NCI-H1417 (cell line): Measurements from ENCODE around the gene REXO1.

Source experiments
- DNase-seq, 3 experiments: peaks; one replicate each; lab custom pipeline; 2025; lab: John Stamatoyannopoulos, UW

Gene REXO1

DNA sequence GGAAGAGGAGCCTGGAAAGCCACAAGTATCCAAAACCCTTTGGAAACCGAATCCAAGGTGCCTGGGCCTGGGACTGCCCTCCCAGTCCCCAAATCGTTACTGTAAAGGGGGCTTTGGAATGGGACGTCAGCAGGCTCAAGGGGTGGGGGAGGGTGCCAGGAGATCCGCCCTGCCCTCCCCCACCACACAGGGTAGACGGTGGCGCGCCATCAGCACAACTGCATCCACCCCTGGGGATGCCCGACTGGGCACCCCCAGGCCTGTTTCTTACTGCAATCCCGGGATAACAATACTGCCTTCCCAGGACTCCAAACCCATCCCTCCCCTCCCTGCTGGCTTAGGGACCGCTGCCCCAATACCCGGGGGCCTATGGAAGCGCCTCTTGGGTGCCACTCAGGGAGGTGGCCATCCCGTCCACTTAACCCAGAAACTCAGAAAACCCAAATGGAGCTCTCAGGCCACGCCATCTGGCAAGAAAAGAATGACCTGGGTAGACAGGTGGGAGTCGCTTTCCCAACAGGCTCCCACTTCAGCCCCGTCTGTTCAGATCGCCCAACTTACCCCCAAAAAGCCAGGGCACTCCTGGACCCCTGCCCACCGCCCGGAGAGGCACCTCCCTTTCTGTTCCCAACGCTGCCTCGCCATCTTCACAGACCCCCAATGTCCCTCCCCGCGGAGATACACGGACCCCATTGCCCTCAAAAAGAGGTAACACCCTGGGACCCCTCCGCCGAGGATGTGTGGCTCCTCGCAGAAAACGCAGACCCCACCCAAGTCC is 12.7 kb upstream of the REXO1 start:
- no peak for DNase-seq

DNA sequence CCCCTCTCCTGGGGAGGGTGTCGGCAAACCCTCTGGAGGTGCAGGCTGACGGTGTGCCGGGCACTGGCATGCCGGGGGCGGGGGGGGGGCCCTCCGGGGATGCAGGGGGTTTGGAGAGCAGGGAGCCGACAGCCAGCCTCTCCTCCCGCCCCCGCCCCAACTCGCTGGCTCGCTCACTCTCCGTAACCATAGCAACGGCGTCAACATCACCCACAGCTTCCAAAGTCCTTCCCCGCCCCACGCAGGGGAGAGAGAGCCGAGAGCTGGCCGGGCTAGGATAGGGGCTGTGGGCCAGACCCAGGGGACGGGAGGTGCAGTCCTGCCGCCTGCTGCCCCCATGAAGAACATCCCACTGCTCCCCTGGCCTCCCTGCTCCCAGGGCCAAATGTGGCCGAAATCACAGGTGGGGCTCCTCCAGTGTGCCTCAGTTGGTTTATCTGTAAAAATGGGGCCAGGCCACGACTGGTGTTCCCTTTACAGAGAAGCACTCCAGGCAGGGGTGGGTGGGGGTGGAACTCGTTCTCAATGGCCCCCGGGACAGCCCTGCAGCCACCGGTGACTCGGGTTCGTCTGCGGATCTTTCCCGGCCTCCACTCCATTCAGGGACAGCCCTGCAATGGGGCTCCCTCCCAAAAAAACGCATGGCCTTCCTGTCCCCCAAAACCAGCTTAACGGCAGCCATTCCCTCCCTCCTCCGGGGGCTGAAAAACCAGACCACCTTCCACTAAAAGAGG is 11.9 kb upstream of the REXO1 start:
- DNase-seq, result peak; percentile 11 to 83 (median 65)

DNA sequence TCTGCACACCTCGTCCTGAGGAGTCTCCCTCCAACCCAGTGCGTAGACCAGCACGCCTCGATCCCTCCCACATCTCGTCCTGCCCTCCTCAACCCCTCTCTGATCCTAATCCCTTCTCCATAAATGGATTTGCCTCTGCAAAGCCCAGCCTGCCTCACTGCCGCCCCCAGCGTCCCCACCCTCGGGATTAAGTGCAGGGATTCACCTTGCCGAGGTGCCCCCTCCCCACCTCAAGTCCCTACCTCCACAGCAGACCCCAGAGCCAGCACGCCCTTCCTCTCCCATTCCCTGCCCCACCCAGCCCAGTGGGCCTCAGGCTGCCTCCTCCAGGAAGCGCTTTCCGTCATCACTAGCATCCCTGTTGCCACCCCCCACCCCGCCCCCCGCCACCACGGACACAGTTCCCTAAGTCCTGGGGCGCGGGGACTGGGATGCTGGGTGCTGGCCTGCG is 11.1 kb upstream of the REXO1 start:
- no peak for DNase-seq

DNA sequence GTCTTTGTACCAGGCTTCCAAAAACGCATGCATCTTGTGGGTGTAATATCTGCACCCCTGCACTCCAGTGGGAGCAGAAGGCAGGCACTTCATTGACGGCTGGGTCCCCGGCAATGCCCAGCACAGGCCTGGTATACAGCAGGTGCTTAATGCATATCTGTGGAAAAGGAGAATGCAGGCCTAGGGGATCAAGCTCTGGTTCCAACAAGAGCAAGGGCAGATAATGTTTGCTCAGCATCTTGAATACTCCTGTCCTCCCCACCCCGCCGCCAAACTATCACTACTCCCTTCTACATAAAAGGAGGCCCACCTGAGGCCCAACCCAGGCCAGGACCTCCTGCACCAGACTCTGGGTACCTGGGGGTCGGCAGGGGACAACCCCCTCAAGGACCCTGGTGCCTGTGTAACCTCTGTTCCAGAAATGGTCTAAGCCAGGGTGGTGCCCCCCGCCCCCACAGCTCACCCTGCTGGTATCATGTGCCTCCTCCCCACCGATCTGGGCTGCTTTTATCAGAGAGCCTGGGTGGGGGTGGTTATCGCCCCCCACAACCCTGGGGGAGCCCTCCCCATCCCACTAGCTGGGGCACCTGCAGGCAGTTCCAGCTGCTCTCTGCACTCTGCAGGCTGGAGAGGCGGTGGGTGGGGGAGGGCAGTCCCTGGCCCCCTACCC is 10.3 kb upstream of the REXO1 start:
- DNase-seq, result no peak

DNA sequence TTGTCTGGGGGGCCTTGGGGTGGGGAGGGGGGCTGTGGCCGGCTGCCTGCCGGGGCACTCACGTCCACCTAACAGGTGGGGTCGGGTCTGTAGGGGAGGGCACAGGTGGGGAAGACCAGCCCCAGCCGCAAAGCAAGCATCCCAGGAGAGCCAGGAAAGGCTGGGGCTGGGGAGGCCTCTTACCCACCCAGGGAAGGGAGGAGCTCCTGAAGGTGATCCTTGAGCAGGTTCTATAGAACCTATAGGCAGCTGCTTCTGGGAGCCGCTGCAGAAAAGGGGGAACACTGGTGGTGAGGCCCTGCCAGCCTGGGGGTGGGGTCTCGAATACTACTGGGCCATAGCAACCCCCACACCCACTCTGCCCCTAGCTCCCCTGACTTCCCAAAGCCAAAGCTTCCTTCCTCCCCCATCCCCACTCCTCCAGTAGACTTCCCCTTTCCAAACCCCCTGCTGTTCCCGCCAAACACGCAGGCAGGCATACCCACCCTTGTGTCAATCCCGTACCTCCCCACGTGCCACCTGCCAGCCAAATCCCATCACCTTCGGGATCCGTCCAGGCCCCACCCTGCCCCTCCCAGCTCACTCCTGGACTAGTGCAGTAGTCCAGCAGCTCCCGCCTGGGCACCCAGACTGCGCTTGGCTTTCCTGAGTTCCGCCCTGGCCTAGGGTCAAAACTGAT is 9.5 kb upstream of the REXO1 start:
- no peak for DNase-seq

DNA sequence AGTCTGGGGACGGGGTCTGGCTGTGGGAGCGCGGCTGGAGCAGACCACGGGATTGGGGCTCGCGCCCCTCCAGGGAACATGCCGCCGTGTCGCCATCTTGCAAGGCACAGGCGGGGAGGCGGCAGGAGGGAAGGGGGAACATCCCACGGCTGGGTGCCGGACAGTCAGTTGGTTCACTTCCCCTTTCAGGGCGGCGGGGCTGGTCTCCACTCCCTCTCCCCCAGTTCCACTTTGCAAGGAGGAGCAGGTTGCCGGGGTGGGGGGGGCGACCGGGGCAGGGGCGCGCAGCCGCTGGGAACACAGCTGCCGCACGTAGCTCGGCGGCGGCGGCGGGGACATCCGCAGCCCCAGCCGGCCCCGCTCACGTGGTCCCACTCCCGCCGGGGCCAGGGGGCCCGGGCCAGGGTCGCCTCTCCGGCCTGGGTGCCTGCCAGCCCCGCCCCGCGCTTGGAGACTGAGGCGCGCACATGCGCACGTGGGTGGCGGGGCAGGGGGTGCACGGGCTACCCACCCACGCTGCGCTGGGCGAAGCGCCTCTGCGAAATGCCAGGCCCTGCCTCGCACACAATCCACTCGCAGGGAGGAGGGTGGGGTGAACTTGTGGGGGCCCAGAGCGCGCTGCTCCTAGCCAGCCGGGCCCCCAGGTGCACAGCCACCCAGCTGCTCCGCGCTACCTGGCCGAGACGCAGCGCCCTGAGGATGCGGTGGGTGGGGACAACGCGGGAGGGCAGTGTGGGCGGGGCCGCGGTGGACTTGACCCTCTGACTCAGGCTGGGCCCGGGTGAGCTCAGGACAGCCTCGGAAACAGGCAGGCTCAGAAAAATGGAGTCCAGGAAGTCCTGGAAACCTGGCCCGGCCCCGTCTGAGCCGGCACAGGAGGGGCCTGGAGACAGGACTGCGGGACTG is 8.7 kb upstream of the REXO1 start:
- DNase-seq, result peak in 1 of 3 experiments; percentile 28

DNA sequence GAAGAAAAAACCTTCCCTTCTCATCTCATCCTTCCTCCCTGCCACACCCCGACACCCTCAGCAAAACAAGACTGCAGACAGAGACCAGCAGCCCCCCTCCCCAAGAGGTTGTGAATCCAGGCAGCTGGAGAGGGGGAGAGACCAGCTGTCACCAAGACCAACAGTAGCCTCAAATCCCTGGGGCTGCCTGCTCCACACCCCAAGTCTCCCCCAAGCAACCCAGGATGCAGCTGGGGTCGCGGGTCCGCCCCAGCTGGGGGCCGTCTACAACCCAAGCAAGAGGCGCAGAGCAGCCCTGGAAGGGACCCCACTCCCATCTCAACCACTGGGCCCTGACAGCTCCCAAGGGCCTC is 8.0 kb upstream of the REXO1 start:
- no peak for DNase-seq

DNA sequence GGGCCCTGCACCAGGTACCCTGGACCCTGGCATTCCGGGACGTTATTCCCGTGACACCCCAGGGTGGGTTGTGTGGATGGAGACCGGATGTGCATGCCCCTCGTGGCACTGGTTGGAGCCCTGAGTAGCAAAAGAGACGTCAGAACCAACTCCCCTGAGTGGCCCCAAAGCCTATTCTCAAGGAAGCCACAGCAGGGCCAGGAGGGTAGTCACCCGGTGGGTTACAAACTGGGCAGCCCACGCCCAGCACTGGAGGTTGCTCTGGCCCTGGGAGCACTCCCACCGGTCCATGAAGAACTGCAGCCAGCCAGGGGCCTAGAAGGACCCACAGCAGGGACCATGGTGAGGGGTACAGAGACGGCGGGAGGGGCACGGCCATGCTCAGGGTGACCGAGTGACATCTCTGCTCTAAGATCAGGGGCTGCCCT is 7.6 kb upstream of the REXO1 start:
- no peak for DNase-seq

DNA sequence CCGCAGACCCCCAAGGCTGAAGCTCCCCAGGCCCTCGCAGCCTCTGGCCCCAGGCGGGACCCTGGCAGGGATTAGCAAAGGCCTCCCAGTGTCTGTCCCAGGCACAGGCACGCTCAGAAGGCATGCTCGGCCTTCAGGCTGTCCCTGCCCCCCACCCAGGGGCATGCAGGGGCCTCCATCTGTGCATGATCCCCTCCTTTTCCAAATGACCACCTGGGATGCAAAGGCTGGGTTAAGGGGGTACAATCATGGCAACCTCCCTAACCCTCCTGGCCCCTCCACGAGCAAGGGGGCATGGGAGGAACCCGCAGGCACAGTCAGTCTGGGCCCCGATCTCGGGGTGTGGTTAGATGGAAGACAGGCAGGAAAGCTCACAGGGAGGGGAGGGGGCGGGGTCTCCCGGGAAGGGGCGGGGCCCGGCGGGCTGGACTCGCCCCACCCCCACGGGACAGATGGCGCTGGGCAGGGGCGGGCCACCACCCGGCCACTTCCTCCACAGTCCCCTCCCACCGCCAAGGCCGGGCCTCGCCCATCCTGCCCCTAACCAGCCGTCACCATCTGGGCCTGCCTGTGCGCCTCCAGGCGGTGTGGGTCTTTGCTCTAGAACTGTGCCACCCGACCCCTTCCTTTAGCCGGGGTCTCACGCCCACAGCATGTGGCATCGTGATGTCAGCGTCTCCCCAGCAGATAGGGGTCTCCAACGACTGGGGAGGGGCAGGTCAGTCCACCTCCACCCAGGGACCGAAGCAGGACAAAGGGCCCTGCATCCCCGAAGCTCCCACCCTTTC is 7.0 kb upstream of the REXO1 start:
- DNase-seq, result peak; percentile 39 to 53 (median 46)

DNA sequence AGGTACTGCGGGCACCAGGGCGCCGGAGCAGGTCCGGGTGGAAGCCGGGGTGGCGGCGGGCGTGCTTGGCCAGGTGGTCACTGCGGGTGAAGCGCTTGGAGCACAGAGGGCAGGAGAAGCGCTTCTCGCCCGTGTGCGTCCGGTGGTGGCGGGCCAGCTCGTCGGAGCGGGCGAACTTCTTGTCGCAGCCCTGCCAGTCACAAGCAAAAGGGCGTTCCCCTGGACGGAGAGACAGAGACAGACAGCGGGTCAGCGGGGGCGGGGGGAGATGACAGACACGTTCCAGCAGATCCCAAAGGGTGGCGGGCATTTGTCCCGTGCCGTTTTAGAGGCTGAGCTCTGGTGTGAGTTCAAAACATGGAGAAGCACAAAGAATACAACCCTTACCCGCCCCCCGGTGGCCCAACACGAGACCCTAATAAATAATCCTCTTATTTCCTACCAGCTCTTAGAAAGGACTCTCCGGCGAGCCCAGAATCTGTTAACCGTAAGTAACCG is 6.3 kb upstream of the REXO1 start:
- DNase-seq, result no peak

DNA sequence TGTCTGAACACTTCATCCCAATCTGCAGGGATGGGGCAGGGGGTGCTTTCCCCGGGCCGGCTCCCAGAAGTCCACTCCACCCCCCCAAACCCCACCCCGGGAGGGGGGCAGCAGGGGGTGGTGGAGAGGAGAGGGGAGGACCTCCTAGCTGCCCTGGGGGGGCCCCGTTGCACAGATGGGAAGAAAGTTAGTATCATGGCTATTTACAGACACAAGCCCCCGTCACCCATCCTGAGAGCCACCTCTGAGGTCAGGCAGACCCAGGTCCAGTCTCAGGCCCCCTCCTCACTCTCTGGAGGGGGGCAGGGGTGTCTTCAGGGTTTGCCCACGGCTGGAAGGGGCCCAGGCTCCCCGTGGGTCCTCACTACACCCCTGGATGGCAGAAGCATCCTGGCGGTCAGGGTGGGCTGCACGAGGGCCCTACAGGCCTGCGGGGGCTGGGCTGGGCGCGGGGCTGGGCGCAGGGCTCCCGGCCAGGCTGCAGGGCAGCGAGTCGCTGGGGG is 5.8 kb upstream of the REXO1 start:
- no peak for DNase-seq

DNA sequence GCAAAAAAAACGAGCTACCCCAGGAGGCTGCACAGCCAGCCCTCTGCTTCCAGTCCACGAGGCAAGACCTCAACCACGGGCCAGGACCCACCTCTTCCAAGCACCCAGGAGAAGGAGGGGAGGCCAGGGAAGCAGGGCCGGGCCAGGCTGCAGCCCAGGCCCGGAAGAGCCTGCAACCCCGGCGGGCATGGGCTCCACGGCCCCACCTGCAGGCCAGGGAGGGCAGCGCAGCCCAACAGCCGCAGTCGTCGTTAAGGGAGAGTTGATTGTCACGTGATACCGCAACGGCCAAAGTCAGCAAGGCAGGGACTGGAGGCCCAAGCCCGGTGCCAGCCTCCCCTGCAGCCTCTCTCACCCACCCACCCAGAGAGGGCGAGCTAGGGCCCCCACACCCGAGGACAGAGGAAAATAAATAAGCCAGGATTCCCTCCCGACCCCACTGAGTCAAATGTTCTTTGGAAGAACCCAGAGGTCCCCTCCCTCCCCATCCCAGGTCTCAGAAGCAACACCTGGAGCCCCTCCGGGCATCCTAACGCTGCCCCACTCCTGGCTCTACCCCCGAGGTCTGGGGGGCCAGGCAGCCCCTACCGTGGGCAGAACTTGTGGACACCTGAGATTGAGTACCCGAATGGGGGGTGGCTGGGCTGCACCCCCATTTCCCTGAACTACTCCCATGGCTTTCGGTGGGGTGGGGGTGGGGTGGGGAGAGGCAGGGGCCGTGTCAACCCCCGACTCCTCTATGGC is 5.2 kb upstream of the REXO1 start:
- peak; percentile 20 to 64 (median 35) for DNase-seq

DNA sequence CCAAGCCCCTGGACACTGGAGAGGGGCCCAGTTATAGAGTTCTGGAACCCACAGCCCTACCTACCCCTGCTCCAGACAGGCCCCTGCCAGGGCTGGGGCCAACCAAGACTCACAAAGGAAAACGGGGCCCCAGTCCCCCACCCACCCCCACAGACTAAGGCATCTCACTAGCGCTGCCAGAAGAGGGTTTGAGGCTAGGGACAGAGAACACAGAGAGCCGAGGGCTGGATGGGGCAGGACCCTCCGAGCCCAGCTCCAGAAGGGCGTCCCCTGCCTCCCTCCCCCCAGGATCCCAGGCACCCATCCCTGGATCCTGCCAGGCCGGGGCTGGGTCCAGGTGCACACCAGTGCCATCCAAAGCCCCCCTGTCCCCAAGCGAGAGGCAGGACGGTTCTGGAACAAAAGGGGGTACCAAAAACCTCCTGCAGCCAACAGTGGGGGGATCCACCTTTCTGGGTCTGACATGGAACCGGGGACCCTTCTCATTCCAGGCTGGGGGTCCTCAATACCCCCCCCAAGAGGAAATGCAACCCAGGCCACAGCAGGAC is 4.4 kb upstream of the REXO1 start:
- no peak for DNase-seq

DNA sequence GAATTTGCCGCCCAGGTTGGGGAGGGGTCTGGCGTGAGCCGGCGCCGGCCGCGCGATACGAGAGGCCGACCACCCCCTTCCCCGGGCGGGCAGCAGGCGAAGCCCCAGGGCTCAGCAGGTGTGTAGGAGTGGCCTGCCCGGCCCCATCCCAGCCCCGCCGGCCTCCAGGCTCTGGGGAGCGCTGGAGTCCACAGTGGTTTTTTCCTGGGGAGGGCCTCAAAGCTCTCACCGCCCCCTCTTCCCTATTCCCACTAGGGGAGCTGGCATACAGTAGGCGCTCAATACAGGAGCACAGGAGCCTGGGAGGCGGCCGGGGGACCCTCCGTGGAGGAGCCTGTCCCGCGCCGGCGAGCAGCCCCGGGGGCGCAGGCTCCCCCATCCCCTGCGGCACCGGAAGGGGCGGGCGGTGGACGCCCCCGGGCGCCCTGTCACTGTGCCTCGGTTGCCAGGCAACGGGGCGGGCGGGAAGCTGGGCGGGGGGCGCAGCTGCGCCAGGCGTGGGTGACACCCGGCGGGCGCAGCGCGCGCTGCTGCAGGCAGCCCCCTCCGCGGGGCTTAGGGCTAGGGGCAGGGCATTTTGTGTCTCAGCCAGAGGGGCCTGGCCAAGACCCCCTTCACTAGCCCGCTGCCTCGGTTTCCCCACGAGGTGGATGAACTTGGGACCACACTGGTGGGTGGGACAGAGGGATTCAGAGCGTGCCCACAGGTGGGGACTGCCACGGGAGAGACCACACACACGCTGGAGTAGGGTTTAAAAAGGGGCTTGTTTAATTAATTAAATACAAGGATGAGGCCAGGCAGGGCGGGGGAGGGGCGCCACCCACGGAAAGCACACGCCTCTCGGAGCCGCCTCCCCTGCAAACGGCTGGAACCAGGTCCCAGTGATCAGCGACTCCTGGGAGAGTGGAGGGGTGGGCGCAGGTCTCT is 3.6 kb upstream of the REXO1 start:
- peak in 2 of 3 experiments; percentile 75 to 82 for DNase-seq

DNA sequence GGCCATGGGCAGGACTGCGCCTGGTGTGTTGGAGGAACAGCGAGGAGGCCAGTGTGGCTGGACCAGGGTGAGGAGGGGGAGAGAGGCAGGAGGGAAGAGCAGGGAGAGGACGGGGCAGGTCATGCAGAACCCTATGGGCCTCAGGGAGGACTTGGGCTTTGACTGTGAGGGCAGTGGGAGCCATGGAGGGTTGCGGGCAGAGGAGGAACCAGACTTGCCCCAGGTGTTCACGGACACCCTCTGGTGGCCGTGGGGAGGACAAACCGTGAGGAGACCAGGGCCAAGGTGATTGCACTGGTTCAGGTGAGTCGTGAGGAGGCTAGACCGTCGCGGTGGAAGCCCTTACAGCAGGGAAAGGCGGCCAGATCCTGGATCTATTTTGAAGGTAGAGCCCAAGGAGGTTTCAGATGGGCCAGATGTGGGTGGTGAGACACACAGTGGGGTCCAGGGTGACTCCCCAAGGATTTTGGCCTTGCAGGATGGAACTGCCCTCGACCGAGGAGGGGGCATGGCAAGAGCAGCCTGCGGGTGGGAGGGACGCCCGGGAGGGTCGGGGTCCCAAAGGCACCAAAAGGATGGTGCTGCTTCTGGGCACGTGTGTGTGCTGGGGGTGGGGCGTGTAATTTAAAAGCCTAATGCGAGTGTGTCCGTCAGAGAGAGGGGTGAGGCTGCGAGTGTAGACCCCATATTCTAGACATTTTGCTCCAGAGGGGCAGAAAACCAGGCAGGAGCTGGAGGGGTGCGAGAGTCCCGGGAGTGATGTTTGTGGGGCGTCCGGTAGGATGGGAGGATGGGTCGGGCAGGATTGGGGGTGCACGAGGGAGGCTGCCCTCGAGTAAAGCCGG is 2.7 kb upstream of the REXO1 start:
- DNase-seq, result no peak

DNA sequence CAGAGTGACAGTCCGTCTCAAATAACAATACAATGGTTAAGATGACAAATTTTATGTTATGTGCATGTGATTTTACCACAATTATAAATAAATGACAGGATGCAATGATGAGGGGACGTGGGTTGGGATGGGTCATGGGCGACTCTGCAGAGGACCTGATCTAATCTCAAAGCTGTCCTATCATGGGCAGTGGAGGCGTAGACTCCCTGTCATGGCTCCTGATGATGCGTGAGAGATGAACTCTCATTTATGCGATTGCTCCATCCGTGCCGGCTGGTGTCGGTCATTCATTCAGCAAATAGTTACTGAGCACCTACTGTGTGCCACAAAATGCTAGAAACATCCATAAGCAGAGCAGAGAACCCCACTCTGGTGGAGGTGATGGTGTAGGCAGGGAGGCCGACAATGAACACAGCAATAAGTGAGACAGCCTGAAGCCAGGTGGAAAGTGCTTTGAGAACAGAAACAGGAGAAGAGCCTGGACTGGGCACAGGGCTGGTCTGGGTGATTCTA is 1.7 kb upstream of the REXO1 start:
- DNase-seq, result no peak

DNA sequence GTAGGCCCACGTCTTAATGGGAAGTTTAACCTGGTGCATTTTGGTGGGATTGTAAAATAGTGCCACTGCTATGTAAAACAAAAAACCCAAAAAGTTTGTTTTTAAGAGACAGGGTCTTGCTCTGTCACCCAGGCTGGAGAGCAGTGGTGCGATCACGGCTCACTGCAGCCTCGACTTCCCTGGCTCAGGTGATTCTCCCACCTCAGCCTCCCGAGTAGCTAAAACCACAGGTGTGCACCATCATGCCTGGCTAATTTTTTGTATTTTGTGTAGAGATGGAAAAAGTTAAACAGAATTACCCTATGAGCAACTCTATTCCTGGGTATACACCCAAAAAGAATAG is 820 bp upstream of the REXO1 start:
- DNase-seq, result no peak
